Adrenal gland (tissue), 12 donors: ENCODE measurements around the gene HSF4. TPM values are rescaled to one million over a fixed set of nuclear protein-coding genes. Genes with fewer than 3 reads are reported as not detected.

ENCODE experiments used
- DNase-seq, 7 donors: peaks; one replicate each; pipeline ENCODE4 v3.0.0-alpha.2; 2019 to 2020
- H3K27ac ChIP-seq, 5 donors: fragments of 200-600 bp; sonication (generic) in 4 of 5; 1 replicate in 3 of 5; 2 replicates in 2 of 5; pipeline versions ENCODE4 v1.5.1 to v1.8.0; 2016 to 2020; ENCODE audit warnings: mild to moderate bottlenecking in 1 of 5
- H3K27me3 ChIP-seq: fragments of 200-600 bp; 2 replicates; pipeline ENCODE4 v1.8.0; 2021
- H3K36me3 ChIP-seq, 2 donors: fragments of 200-600 bp; replicated peaks in 1 of 2; 1 replicate in 1 of 2; 2 replicates in 1 of 2; pipeline versions ENCODE4 v1.5.1 to v1.8.0; 2018 to 2022
- H3K4me1 ChIP-seq, 2 donors: fragments of 200-600 bp; replicated peaks in 1 of 2; 1 replicate in 1 of 2; 2 replicates in 1 of 2; pipeline versions ENCODE4 v1.5.1 to v1.8.0; 2018 to 2021
- H3K4me3 ChIP-seq, 4 donors: fragments of 200-600 bp; sonication (generic) in 3 of 4; one replicate each; pipeline ENCODE4 v1.5.1; 2016 to 2018
- H3K9me3 ChIP-seq, 3 donors: fragments of 200-600 bp; sonication (generic) in 1 of 3; replicated peaks in 1 of 3; 1 replicate in 2 of 3; 2 replicates in 1 of 3; pipeline versions ENCODE4 v1.5.1 to v1.8.0; 2016 to 2021
- POLR2A ChIP-seq, 2 donors: fragments of 450-650 bp; IDR thresholded peaks; one replicate each; pipeline ENCODE4 v1.6.1; 2017; ENCODE audit warnings: antibody characterized with exemption in 2 of 2, mild to moderate bottlenecking in 2 of 2, moderate library complexity in 1 of 2
- WGBS, 4 donors: extraction: QIAGEN DNeasy Blood & Tissue Kit in 2 of 4; methylation state at CpG; one replicate each; pipeline versions ENCODE4 v1.1.5 to v1.1.7; 2013 to 2017; 5-methylcytosine and 5-hydroxymethylcytosine counted together
- intact Hi-C, 2 donors: fragments of 100-400 bp; cut with DNase I; formaldehyde crosslinking; loops; one replicate each; pipeline versions ENCODE4 v1.14.1 to v1.15.0; 2022 to 2023
- polyA plus RNA-seq, 3 donors: library from polyadenylated mRNA; stranded (reverse); fragments of 200-250 nt in 2 of 3; fragments of 350-450 nt in 1 of 3; fragmentation: Illumina TruSeq in 1 of 3; extraction: RNeasy Lipid Tissue Mini Kit (QIAGEN cat#74804) in 1 of 3; gene quantifications; one replicate each; pipeline ENCODE4 v1.2.3, GENCODE V29; 2013 to 2014
- total RNA-seq, 9 donors: library from RNA; depleted of rRNA in 4 of 9; stranded (reverse); fragments of >200 nt in 4 of 9; fragments of 120-200 nt in 1 of 9; fragmentation: NEBNext Ultra II Directional in 1 of 9; extraction: Animal tissue kit (Norgen Biotek cat#: 25700) in 1 of 9; gene quantifications; one replicate each; pipeline versions ENCODE4 v1.1.0 to v1.2.4, GENCODE V29; 2013 to 2023
- TF ChIP-seq, protein P1 (sequence below), 6 experiments: fragments of 450-650 bp in 4 of 6; fragments of 200-600 bp in 2 of 6; sonication (generic) in 1 of 6; IDR thresholded peaks; 1 replicate in 5 of 6; 2 replicates in 1 of 6; pipeline versions ENCODE4 v1.5.1 to v1.8.0; 2016 to 2021; ENCODE audit warnings: antibody characterized with exemption in 6 of 6, mild to moderate bottlenecking in 2 of 6, moderate library complexity in 1 of 6
- donor health status: healthy with polysubstance abuse.
- donor health status: Bipolar disorder and iron deficiency.
- donor health status: DM: yes; HTN: yes; CAD: no.
- donor health status: DM: no; HTN: no; CAD: no.
- donor health status: DM: no; HTN: no; CAD: no.
- donor health status: DM: yes; HTN: yes; CAD: no.

The HSF4 gene
- total and polyA plus RNA-seq, 12 donors: 5.9 to 700 (median 49.4) TPM

DNA sequence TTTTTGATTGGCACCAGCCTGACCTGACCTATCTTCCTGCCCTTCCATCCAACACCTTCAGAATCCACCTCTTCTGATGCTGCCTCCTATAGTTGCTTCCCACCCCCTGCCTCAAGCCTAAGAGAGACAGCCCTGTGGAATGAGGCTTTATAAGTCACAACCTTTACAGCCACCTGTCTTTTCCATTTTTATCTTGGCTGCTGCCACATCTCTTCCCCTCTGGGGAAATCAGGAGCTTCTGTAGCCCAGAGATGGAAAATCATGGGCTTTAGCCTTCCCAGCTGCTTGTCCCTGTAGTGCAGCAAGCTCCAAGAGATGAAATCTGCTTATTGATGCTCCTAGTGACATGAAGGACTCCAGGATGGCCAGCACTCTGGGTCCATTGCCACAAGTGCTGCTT lies 36.1 kb upstream of the HSF4 start:
- no peaks in the 10 kb centered on the region for H3K27me3 ChIP-seq
- intact Hi-C loops: no loop called here
- H3K4me1 ChIP-seq: no peaks in the 10 kb centered on the region
- no peak overlapping the region for H3K4me3 ChIP-seq
- peaks cover 0 to 59% of the 10 kb centered on the region in 2 donors for H3K36me3 ChIP-seq
- TF ChIP-seq POLR2A (IDR thresholded peaks at IDR 0.05): no peak
- TF ChIP-seq, protein P1, sequence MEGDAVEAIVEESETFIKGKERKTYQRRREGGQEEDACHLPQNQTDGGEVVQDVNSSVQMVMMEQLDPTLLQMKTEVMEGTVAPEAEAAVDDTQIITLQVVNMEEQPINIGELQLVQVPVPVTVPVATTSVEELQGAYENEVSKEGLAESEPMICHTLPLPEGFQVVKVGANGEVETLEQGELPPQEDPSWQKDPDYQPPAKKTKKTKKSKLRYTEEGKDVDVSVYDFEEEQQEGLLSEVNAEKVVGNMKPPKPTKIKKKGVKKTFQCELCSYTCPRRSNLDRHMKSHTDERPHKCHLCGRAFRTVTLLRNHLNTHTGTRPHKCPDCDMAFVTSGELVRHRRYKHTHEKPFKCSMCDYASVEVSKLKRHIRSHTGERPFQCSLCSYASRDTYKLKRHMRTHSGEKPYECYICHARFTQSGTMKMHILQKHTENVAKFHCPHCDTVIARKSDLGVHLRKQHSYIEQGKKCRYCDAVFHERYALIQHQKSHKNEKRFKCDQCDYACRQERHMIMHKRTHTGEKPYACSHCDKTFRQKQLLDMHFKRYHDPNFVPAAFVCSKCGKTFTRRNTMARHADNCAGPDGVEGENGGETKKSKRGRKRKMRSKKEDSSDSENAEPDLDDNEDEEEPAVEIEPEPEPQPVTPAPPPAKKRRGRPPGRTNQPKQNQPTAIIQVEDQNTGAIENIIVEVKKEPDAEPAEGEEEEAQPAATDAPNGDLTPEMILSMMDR (IDR thresholded peaks at IDR 0.05): no peak
- no peak overlapping the region for H3K27ac ChIP-seq
- no peak for DNase-seq
- no peaks in the 10 kb centered on the region for H3K9me3 ChIP-seq

DNA sequence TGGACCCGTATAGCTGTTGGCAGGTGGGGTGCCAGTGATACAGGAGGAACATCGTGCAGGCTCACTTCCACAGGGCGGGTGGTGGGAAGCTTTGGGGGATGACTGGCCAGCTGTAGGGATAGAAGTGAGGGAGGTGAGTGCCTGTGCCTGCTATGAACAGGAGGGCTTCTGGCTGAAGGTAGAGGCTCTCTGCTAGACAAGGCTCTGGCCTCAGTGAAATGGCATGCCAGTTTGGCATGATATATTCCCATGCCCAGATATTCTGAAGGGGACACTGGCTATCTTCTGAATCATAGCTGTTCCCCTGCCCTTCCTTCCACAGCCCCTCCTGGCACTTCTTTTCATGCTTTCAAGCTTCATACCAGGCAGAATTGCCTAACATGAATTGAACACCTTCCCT lies 35.7 kb upstream of the HSF4 start:
- Histone ChIP-seq H3K27ac (no peak overlapping the region), H3K27me3 (no peaks in the 10 kb centered on the region), H3K4me1 (no peaks in the 10 kb centered on the region), H3K36me3 (peaks cover 0 to 59% of the 10 kb centered on the region in 2 donors), H3K9me3 (no peaks in the 10 kb centered on the region), H3K4me3 (no peak overlapping the region)
- 92 to 97% (median 95%) methylated on average over 3 of the region's 3 CpGs; no CpG with 5 or more reads in 1 of the 4 donors for WGBS, 4 donors
- TF ChIP-seq, protein P1 (IDR thresholded peaks at IDR 0.05): no peak
- TF ChIP-seq POLR2A (IDR thresholded peaks at IDR 0.05): no peak
- DNase-seq: no peak
- intact Hi-C loops: no loop called here

- Histone ChIP-seq H3K27ac (no peak overlapping the region), H3K9me3 (no peaks in the 10 kb centered on the region), H3K36me3 (peaks cover 0 to 59% of the 10 kb centered on the region in 2 donors), H3K27me3 (no peaks in the 10 kb centered on the region), H3K4me1 (no peaks in the 10 kb centered on the region), H3K4me3 (no peak overlapping the region)
- no peak for DNase-seq
- 85 to 98% (median 95%) methylated on average over 2 to 3 of the region's 3 CpGs for WGBS, 4 donors
- no peak for TF ChIP-seq POLR2A (IDR thresholded peaks at IDR 0.05)
- TF ChIP-seq, protein P1 (IDR thresholded peaks at IDR 0.05): no peak
- intact Hi-C loops: no loop called here
These were observed 35.1 kb upstream of the HSF4 start for GRCh38 chr16:67129422-67129821.

DNA sequence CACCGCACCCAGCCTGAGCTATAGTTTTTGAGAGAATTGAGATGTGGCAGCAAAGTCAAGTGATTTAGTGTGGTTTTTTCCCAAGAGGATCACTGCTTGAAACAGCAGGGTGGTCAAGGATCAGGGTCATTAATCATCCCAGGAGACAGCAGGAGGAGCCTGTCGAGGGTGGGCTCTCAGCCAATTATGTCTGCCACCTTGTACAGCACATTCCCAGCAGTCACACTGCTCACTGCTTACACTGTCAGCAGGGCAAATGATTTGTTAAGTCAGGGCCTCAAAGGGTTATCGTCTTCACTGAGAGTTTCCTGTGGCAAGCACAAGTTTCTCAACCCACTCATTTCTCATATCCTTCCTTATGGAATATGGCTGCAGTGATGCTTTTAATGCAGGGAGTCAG lies 26.9 kb upstream of the HSF4 start:
- intact Hi-C loops: no loop called here
- WGBS, 4 donors: 51 to 64% (median 54%) methylated on average over 2 to 3 of the region's 3 CpGs

More for the DNA sequence above, 26.9 kb upstream of the HSF4 start:
- Histone ChIP-seq H3K4me1 (no peaks in the 10 kb centered on the region), H3K9me3 (no peaks in the 10 kb centered on the region), H3K27ac (no peak overlapping the region), H3K27me3 (no peaks in the 10 kb centered on the region), H3K36me3 (peaks cover 0 to 90% of the 10 kb centered on the region in 2 donors), H3K4me3 (no peak overlapping the region)
- DNase-seq: no peak
- no peak for TF ChIP-seq POLR2A (IDR thresholded peaks at IDR 0.05)
- TF ChIP-seq, protein P1 (IDR thresholded peaks at IDR 0.05): no peak
